Measurements from ENCODE around the gene PCGF6.
"Not testable (repeated sequence)": the region's sequence is repeated elsewhere in the genome, so short reads cannot be mapped to it uniquely, and the experiment has no call there.

Gene PCGF6, protein sequence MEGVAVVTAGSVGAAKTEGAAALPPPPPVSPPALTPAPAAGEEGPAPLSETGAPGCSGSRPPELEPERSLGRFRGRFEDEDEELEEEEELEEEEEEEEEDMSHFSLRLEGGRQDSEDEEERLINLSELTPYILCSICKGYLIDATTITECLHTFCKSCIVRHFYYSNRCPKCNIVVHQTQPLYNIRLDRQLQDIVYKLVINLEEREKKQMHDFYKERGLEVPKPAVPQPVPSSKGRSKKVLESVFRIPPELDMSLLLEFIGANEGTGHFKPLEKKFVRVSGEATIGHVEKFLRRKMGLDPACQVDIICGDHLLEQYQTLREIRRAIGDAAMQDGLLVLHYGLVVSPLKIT

DNA sequence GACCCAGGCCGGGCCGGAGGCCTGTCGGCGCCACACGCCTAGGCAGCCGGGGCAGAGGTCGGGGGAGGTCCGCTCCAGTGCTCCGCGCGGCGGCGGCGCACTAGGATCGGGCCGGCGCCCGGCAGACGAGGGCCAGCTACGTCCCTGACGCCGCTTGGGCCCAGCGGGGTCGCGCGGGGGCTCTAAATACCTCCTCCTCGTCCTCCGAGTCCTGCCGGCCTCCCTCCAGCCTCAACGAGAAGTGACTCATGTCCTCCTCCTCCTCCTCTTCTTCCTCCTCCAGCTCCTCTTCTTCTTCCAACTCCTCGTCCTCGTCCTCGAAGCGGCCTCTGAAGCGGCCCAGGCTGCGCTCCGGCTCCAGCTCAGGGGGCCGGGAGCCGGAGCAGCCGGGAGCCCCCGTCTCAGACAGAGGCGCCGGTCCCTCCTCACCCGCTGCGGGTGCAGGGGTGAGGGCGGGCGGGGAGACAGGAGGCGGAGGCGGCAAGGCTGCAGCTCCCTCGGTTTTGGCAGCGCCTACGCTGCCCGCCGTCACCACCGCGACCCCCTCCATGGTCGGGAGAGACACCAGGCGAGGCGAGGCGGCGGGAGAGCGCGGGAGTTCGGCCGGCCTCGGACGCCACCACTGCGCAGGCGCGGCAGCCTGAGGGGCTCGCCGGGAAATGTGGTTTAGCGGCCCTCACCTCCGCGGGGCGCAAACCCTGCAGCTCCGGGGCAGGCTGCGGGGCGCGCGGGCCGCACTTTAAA, at the start of gene PCGF6:
Gene PCGF6, minus strand, starts transcription at position 624 of the 744 bp plus-strand sequence. Its CDS starts 74 bp downstream, at position 550.
- DNase-seq, result peak; percentile 74

DNA sequence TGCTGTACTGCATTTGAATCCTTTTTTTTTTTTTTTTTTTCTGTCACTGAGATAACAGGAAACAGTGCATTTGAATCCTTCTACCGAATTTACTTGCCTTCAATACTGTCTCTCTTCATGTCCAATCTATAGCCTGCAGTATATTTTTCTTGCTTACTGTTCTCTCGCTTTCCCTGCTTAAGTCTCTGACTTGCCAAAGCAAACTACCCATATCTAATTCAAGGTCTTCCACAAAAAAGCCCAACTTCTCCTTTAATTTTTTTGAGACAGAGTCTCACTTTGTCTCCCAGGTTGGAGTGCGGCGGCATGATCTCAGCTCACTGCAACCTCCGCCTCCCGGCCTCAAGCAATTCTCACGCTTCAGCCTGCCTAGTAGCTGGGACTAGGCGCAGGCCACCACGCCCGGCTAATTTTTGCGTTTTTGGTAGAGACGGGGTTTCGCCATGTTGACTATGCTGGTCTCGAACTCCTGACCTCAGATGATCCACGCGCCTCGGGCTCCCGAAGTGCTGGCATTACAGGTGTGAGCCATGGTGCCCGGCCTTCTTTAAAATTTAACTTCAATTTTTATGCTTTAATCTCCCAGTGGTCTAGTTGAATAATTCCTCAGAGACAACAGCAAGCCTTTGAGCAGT, 46.4 kb upstream of the PCGF6 start:
- DNase-seq, result no peak

DNA sequence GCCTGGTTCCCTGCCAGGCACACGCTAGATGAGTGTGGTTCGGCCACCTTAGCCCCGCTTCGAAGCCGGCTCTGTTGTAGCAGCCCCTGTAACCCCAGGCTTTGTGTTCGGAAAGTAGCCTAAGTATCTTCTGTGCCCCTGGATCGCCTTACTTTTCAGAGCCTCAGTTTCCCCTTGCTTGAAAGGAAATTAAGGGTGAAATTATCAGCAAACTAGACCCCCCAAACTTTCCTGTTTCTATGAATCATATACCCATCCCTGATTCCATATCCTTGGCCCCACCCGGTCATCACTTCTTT, 45.8 kb upstream of the PCGF6 start:
- DNase-seq, result no peak

DNA sequence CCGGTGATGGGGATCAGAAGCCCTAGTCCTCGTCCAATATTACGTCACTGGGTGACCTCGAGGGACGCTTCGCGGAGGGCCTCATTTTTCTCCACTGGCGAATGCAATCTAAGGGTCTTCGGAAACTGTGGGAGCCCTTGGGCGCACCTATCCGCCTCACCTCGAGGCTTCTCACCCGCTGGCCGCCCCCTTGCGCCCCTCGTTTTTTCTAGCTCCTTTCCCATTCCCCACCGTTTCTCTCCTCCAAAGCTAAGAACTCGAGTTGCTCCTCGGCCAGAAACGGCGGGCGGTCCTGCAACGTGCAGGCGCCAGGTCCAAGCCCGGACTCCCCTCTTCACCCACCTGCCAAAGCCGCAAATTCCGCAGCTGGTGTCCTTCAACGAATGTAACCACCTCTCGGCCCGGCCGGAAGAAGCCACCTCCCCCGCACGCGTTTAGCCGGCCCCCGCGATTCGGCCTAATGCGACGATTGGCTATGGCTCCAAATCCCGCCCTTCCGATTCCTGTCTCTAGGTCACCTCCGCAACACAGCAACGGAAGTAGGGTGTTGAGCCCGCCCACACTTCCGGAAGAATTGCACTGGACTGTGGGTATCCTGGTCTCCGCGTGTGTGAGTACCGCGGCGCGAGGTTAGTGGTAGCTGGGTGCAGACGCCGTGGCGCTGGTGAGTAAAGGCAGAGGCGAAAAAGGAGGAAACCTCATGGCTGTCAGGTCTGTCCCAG, 45.3 kb upstream of the PCGF6 start, which contains the start of the genes ATP5MK and PDCD11:
Gene ATP5MK, minus strand, starts transcription at position 409 of the 722 bp plus-strand sequence. CDS start 4,018 bp downstream, outside the sequence.
Gene PDCD11, plus strand, starts transcription at position 560 of the 722 bp plus-strand sequence. CDS start 1,801 bp downstream, outside the sequence.
- peak; percentile 93 for DNase-seq

DNA sequence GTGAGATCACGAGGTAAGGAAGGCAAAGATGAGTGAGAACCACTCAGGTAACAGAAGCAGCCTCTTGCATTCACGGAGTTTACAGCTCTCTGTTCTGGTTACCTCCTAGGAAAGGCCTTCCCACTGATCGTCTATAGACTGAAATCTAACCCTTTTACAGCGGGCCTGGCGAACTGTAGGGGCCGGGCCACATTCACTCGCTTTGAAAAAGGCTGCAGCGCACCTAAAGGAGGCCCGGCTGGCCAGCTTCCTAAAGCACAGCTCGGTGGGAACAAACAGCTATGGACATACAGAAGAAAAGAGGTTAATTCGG, 44.8 kb upstream of the PCGF6 start:
- DNase-seq, result no peak

DNA sequence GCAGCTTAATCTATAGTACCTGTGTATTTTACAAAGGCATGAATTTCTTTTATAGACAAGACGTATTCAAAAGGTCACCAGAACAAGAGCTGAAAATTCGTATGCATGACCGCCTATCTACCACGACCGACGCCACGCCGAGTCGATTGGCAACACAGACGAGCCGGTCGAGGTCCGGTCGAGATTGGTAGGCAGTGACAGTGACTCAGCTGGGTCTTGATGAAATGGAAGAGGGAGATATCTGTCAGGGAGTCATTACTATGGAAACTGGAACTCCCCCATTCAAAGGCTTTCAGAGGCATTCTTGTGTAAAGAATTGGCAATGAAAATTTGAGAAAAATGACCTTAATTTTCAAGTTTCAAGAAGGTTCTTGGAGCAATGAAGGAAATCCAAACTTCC, 43.2 kb upstream of the PCGF6 start:
- no peak for DNase-seq

DNA sequence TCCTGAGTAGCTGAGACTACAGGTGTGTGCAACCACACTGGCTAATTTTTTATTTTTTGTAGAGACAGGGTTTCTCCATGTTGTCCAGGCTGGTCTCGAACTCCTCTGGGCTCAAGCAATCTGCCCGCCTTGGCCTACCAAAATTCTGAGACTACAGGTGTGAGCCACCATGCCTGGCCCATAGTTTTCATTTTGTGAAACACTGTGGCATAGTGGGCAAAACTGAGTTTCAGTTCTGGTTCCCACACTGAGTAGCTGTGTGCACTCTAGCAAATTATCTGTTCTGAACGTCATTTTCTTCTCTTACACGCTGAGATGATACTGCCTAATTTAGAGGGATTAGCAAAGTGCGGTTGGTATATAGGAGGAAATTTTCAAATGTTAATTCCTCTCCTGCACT, 31.8 kb upstream of the PCGF6 start:
- DNase-seq, result no peak

DNA sequence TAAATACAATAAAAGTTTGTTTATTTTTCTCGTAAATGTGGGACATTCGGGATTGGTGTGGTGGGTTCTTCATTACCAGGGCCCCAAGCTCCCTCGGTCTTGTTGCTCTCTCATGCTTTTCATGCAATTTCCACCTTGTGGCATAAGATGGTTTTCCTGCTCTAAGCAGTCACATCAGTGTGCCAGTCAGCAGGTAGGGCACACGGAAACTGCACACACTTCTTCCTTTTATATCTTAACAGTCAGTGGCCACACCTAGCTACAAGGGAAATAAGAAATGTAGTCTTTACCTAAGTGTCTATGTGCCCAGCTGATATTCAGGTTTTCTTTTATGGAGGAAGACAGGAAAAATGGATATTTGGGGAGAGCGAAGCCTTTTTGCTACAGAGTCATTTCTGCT, 23.3 kb upstream of the PCGF6 start:
- DNase-seq, result no peak

DNA sequence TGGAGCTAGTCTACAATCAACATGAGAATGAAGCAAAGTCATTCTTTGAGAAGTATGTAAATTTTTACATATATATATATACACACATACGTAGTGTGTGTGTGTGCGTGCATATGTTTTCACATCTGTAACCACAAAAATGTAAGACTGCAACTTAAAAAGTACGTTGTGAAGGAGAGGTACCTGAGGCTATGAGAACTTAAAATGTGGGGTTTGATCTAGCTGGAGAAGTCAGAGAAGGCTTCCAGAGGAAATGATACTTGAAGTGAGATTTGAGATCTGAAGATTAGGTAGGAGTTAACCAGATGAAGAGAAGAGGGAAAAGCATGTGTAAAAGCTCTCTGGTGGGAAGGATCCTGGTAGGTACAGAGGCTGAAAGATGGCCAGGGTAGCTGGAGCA, 22.6 kb upstream of the PCGF6 start:
- no peak for DNase-seq

DNA sequence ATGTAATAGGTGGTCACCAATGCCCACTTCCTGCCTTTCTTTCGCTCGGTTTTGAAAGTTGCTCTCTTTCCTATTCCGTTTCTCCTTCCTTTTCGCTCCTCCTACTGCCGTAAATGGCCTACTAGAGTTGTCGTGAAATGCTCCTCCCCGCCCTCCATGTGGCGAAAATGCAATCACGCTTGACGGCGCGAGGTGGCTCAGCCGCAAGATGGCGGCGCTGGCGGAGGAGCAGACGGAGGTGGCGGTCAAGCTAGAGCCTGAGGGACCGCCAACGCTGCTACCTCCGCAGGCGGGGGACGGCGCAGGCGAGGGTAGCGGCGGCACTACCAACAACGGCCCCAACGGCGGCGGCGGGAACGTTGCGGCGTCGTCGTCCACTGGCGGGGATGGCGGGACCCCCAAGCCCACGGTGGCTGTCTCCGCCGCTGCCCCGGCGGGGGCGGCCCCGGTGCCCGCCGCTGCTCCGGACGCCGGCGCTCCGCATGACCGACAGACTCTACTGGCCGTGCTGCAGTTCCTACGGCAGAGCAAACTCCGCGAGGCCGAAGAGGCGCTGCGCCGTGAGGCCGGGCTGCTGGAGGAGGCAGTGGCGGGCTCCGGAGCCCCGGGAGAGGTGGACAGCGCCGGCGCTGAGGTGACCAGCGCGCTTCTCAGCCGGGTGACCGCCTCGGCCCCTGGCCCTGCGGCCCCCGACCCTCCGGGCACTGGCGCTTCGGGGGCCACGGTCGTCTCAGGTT, 17.0 kb upstream of the PCGF6 start, which contains the start of gene TAF5:
Gene TAF5, plus strand, starts transcription at position 195 of the 737 bp plus-strand sequence. Its CDS starts 14 bp downstream, at position 209.
- DNase-seq, result peak; percentile 84

DNA sequence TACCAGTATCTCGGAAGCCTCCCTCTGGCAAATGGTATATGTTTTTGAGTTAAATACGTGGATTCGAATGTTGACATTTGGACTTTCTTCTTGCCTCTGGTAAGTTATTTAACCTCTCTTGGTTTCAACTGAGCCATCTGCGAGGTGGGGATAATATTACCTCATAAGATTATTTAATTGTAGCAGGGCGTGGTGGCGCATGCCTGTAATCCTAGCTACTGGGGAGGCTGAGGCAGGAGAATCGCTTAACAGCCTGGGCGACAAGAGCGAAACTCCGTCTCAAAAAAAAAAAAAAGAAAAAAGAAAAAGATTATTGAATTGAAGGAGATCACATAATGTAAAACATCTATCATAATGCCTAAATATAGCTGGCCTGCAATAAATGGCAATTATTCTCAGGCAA, 16.4 kb upstream of the PCGF6 start:
- DNase-seq, result no peak

DNA sequence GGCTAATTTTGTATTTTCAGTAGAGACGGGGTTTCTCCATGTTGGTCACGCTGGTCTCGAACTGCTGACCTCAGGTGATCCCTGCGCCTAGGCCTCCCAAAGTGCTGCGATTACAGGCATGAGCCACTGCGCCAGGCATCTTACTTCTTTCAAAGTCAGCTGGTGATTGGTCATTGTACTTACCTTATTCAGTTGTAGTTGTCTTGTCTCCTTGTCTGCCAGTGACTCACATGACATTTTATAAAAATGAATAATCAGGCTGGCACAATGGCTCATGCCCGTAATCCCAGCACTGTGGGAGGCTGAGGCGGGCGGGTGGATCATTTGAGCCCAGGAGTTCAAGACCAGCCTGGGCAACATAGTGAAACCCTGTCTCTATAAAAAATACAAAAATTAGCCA, 9.9 kb upstream of the PCGF6 start:
- not testable (repeated sequence) for DNase-seq

DNA sequence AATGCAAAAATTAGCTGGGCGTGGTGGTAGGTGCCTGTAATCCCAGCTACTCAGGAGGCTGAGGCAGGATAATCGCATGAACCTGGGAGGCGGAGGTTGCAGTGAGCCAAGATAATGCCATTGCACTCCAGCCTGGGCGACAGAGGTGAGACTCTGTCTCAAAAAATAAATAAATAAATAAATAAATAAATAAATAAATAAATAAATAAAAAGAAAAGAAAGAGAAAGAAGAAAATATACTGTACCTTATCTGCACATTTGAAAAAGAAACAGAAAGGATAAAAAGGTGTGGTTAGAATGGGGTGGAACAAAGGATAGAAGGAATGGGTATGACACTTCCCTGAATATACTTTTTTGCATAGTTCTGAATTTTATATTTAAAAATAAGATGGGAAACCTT, 8.6 kb upstream of the PCGF6 start:
- not testable (repeated sequence) for DNase-seq

DNA sequence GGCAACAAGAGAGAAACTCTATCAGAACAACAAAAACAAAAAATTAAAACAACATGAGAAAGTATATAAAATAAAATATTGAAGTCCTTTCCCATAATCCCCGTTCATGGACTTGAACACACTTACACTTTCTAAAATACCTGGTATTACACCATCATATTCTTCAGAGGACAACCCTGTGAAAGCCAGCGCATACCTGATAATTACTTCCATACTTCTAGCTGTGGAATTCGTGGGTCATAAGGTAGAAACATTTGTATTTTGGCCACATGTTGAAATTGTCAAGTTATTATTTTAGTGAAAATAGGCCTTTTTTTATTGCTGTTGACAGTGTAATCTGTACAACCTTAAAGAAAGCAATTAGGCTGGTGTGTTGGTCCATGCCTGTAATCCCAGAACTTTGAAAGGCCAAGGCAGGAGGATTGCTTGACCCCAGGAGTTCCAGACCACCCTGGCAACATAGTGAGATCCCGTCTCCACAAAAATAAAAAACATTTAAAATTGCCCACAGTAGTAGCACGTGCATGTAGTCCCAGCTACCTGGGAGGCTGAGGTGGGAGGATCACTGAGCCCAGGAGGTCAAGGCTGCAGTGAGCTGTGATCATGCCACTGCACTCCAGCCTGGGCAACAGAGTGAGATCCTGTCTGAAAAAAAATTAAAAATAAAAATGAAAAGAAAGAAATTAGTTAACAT, 5.1 kb upstream of the PCGF6 start:
- DNase-seq, result no peak

DNA sequence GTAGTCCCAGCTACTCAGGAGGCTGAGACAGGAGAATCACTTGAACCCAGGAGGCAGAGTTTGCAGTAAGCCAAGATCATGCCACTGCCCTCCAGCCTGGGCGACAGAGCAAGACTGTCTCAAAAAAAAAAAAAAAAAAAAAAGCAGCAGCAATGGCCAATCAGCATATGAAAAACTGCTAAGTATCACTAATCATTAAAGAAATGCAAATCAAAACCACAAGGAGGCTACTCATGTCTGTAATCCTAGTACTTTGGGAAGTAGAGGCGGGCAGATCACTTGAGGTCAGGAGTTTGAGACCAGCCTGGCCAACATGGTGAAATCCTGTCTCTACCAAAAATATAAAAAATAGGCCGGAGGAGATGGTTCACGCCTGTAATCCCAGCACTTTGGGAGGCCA, 3.6 kb upstream of the PCGF6 start:
- DNase-seq, result not testable (repeated sequence)

DNA sequence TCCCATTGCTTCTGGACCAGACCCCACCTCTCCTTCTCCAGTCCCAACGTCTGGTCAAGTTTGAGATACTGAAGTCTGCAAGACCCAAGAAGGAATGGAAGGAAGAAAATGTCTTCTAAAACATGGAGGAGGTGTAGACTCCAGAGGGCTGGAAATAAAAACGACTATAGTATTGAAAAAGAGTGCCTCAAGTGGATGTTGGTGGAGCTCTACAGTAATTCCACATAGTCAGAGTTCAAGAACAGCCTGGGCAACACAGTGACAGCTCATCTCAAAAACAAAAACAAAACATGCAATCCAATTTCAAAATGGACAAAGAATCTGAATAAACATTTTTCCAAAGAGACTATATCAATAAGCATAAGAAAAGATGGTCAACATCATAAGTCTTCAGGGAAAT, 2.3 kb upstream of the PCGF6 start:
- no peak for DNase-seq

DNA sequence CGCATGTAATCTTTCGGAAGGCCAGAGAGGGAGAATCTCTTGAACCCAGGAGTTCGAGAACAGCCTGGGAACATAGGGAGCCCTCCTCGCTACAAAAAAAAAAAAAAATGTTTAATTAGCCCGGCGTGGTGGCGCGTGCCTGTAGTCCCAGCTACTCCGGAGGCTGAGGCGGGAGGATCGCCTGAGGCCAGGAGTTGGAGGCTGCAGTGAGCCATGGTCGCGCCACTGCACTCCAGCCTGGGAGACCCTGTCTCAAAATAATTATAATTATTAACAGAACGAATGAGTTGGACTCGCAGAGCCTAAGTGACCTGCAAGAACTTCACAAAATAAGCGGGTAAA, 794 bp downstream of the PCGF6 start:
- no peak for DNase-seq

DNA sequence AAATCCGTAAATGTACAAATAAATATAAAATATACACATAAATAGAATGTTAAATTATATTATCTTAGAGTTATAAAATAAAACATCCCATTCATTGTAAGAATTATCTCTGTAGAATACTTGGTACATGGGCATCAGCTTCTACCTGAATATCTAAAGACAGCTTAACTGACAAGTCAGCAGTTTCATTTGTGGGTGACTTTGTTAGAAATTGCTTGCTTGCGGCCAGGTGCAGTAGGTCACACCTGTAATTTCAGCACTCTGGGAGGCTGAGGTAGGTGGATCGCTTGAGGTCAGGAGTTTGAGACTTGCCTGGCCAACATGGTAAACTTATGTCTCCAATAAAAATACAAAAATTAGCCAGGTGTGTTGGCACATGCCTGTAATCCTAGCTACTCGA, 14.6 kb downstream of the PCGF6 start:
- no peak for DNase-seq

DNA sequence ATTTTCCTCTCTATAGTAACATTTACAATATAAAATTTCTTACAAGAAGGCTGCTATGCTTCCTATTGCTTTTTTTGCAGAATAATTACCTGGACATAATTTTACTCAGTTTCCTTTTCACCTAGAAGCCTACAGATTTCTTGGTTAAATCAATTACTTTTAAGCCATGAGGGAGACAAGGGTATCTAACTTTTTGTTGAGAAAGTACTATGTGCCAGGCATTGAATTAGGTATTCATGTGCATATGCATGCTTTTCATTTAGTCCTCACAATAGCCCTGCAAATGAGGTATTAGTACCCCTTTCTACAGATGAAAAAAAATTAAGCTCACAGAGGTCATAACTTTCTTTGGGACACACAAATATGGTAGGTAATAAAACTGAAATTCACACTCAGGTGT, 16.4 kb downstream of the PCGF6 start:
- no peak for DNase-seq

DNA sequence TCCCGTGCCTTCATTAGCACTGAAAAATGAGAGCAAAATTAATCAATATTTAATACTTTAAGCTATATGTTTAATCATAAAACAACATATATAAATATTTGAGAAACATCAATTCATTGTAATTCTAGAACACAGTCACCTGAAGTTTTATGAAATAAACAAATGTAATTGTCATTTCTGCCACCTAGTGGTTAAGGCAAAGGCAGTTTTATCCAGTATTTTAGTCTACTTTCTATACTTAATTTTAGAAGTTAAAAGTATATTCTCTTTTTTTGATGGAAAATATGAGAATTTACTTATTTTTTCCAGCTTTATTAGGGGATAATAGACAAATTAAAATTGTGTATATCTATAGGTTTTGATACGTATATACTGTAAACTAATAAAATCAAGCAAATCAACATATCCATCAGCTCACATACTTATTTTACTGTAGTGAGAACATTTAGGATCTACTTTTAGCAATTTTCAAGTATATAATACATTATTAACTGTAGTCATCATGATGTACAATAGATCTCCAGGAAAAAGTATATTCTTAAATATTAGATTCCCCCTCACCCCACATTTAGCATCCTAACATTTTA, 16.9 kb downstream of the PCGF6 start:
- DNase-seq, result no peak

DNA sequence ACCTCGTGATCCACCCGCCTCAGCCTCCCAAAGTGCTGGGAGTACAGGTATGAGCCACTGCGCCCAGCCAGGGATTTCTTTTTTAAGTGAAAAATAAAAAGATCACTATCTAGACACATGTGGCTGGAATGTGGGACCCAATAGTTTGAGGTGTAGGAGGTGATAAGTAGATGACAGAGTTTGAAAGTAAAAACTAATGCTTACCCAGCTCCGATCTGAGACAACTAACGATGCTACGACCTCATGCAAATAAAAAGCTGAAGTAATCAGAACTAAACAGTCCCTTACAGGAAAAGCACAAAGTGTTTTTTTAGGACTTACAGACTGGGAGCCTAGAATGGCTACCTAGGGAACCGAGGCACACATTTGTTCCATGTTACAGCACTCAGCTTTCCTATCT, 23.0 kb downstream of the PCGF6 start:
- no peak for DNase-seq

DNA sequence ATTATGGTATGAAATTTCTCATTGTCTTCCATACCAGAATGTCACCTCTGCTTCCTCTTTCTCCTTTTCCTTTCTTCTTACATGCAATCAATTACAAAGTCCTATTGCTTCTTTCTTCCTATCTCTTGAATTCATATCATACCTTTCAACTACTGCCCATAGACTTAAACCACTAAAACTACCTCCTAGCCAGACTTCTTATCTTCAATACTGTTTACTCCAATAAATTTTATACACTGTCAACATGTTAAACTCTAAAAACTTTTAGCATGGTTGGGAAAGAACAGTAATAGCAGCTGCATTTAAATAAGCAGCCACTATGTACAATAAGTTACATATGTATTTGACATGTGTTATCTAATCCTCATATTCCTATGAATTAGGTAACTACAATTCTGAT, 34.9 kb downstream of the PCGF6 start:
- no peak for DNase-seq

Data from stimulated activated CD4-positive, alpha-beta T cell treated with anti-CD3 and anti-CD28 coated beads, Interleukin-4, amount 100 ng/mL, for 1 hour (primary cell).